ENCODE results near the gene PCSK5.

GRCh38 chr9:76213751-76214150 lies 323.3 kb downstream of the PCSK5 start:
- TF ChIP-seq POLR2A (IDR thresholded peaks at IDR 0.05): no peak
- TF ChIP-seq CTCF (IDR thresholded peaks at IDR 0.05): no peak
